Measurements from ENCODE around the gene TYRP1. TPM values are rescaled to one million over a fixed set of nuclear protein-coding genes. Genes with fewer than 3 reads are reported as not detected.

Gene TYRP1
- total and polyA plus RNA-seq, 5 donors from 2014 or later, result not detected

DNA sequence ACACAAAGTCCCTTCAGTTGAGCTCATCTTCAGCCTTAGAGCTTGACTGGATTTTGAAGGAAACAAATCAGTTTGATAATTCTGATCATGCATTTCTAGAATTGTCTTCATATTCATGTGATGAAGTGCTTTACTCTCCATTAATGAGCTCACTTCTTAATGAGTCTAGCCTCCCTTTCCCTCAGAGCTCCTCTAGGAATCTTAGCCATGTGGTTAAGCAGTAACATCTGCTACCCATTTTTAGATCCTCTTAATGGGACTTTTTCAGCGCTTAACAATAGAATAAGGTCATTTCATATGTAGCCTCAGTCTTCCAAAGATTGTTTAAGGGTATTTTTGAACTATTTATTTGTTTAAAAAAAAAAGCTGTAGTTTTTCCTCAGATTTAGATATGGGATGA, 44.7 kb downstream of the TYRP1 start:
- peaks cover 1 to 24% (median 8%) of the 10 kb centered on the region in 7 donors for H3K9me3 Mint-ChIP-seq
- DNase-seq (no peak), ATAC-seq (ENCODE audit: low read depth in 2 of 2) (no peak)
- Histone ChIP-seq H3K9me3 (ENCODE audit: control insufficient read depth in 2 of 2, low read length in 2 of 2) (peaks cover 0 to 8% of the 10 kb centered on the region in 2 experiments), H3K27me3 (ENCODE audit: control insufficient read depth, insufficient read depth, low read length) (no peaks in the 10 kb centered on the region), H3K27ac (ENCODE audit: insufficient read depth, low read length, poor library complexity, severe bottlenecking) (no peak overlapping the region), H3K4me1 (ENCODE audit: control insufficient read depth, insufficient read depth, low read length, poor library complexity, severe bottlenecking) (no peaks in the 10 kb centered on the region), H3K36me3 (ENCODE audit: control insufficient read depth, insufficient read depth, low read length) (no peaks in the 10 kb centered on the region), H3K4me3 (ENCODE audit: low read depth, low read length) (no peak overlapping the region)
- H3K4me1 Mint-ChIP-seq, result no peaks in the 10 kb centered on the region
- no peaks in the 10 kb centered on the region for H3K36me3 Mint-ChIP-seq
- no peak overlapping the region for H3K27ac Mint-ChIP-seq
- H3K4me3 Mint-ChIP-seq, result no peak overlapping the region
- H3K27me3 Mint-ChIP-seq, result no peaks in the 10 kb centered on the region

DNA sequence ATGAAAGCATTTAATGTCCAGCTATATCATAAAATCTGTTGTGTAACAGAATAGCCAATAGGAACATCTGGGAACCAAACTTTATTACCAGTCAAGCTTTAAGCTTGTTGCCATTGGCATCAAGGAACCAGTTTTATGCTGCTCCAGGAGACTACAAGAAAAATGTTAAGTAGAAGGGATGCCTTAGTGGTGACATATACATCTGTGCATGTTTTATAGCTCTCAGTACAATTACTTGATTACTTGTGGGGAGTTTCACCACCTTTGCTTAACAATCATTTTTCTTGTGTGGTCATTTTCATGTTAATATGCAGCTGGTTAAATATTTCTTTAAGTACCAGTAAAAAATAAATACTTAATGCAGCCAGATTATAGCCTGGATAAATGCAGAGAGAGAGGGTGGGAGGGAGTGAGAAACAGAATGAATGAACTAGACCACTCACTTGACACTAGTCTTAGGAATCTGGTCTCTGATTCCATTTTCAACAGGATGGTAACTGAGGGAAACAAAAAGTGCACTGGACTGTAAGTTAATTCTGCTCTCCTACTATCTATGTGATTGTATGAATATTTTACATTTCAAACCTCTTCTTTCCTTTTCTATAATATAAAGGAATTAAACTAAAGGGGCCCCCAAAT, 45.9 kb downstream of the TYRP1 start:
- Histone ChIP-seq H3K4me3 (ENCODE audit: low read depth, low read length) (no peak overlapping the region), H3K27me3 (ENCODE audit: control insufficient read depth, insufficient read depth, low read length) (no peaks in the 10 kb centered on the region), H3K36me3 (ENCODE audit: control insufficient read depth, insufficient read depth, low read length) (no peaks in the 10 kb centered on the region), H3K4me1 (ENCODE audit: control insufficient read depth, insufficient read depth, low read length, poor library complexity, severe bottlenecking) (no peaks in the 10 kb centered on the region), H3K9me3 (ENCODE audit: control insufficient read depth in 2 of 2, low read length in 2 of 2) (peaks cover 0 to 8% of the 10 kb centered on the region in 2 experiments), H3K27ac (ENCODE audit: insufficient read depth, low read length, poor library complexity, severe bottlenecking) (no peak overlapping the region)
- Mint-ChIP-seq H3K27me3 (no peaks in the 10 kb centered on the region), H3K36me3 (no peaks in the 10 kb centered on the region), H3K27ac (no peak overlapping the region), H3K4me3 (no peak overlapping the region), H3K4me1 (no peaks in the 10 kb centered on the region), H3K9me3 (peaks cover 1 to 24% (median 8%) of the 10 kb centered on the region in 7 donors)
- DNase-seq (no peak), ATAC-seq (ENCODE audit: low read depth in 2 of 2) (no peak)

DNA sequence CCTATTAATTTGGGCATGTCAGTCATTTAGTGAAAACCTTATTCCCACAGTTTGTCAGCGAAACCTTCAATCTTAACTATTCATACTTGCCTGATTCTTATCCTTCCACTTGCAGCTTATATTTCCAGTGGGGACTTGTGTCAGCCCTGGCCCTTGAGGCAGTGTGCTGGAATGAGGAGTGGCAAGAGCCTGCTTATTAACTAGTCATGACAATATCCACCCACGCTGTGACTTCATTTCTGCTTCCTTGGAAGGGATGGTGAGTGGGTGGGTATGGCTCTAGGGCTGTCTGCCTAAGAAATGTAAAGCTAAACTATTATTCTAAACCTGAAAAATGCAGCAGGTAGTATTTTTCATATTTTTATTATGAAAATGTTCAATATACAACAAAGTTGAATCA, 47.7 kb downstream of the TYRP1 start:
- H3K4me1 Mint-ChIP-seq, result no peaks in the 10 kb centered on the region
- H3K4me1 ChIP-seq (ENCODE audit: control insufficient read depth, insufficient read depth, low read length, poor library complexity, severe bottlenecking), result no peaks in the 10 kb centered on the region
- no peak overlapping the region for H3K27ac Mint-ChIP-seq
- peaks cover 3 to 24% (median 12%) of the 10 kb centered on the region in 7 donors for H3K9me3 Mint-ChIP-seq
- no peak overlapping the region for H3K27ac ChIP-seq (ENCODE audit: insufficient read depth, low read length, poor library complexity, severe bottlenecking)
- no peaks in the 10 kb centered on the region for H3K36me3 ChIP-seq (ENCODE audit: control insufficient read depth, insufficient read depth, low read length)
- H3K27me3 Mint-ChIP-seq, result no peaks in the 10 kb centered on the region
- H3K9me3 ChIP-seq (ENCODE audit: control insufficient read depth in 2 of 2, low read length in 2 of 2), result peaks cover 0 to 4% of the 10 kb centered on the region in 2 experiments
- H3K27me3 ChIP-seq (ENCODE audit: control insufficient read depth, insufficient read depth, low read length), result no peaks in the 10 kb centered on the region
- ATAC-seq (ENCODE audit: low read depth in 2 of 2) (no peak), DNase-seq (no peak)
- H3K4me3 ChIP-seq (ENCODE audit: low read depth, low read length), result no peak overlapping the region
- H3K36me3 Mint-ChIP-seq, result no peaks in the 10 kb centered on the region
- no peak overlapping the region for H3K4me3 Mint-ChIP-seq

DNA sequence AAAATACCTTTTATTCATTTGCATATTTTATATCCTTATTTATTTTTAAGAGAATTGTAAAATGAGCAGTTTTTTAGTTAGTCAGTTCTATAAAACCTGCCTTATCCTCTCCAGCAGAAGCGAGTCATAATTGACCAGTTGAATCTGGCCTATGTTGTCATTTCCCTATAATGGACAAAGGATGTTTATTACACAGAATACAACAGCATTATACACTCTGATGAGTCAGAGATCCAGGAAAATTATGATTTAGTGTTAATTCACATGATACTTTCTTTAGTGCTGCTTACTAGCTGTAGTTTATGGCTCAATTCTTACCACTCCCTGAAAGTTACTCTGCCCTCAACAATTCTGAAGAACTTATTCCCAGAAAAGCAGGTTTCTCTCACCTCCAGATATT, 54.8 kb downstream of the TYRP1 start:
- Mint-ChIP-seq H3K36me3 (no peaks in the 10 kb centered on the region), H3K27ac (no peak overlapping the region), H3K27me3 (no peaks in the 10 kb centered on the region), H3K4me3 (no peak overlapping the region), H3K4me1 (no peaks in the 10 kb centered on the region), H3K9me3 (peaks cover 1 to 40% (median 13%) of the 10 kb centered on the region in 7 donors)
- DNase-seq, result no peak
- no peak overlapping the region for H3K4me3 ChIP-seq (ENCODE audit: low read depth, low read length)
- no peaks in the 10 kb centered on the region for H3K4me1 ChIP-seq (ENCODE audit: control insufficient read depth, insufficient read depth, low read length, poor library complexity, severe bottlenecking)
- H3K36me3 ChIP-seq (ENCODE audit: control insufficient read depth, insufficient read depth, low read length), result no peaks in the 10 kb centered on the region
- ATAC-seq (ENCODE audit: low read depth in 2 of 2), result no peak
- H3K9me3 ChIP-seq (ENCODE audit: control insufficient read depth in 2 of 2, low read length in 2 of 2), result no peaks in the 10 kb centered on the region
- no peak overlapping the region for H3K27ac ChIP-seq (ENCODE audit: insufficient read depth, low read length, poor library complexity, severe bottlenecking)
- no peaks in the 10 kb centered on the region for H3K27me3 ChIP-seq (ENCODE audit: control insufficient read depth, insufficient read depth, low read length)

DNA sequence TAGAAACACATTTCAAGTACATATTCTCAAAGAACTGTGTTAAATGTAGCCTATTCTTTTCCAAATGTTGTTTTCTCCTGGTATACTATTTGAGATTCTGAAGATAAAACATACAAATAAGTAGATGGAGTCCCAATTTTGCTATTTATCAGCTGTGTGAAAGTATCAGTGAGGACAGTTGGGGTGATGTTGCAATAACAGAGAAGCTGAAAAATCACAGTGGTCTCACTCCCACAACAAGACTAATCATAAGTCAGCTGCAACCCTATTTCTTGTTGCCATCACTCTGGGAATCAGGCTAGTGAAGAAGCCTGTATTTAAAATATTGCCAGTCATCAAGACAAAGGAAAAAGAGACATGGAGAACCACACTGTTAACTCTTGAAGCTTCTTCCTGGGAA, 55.8 kb downstream of the TYRP1 start:
- H3K27ac ChIP-seq (ENCODE audit: insufficient read depth, low read length, poor library complexity, severe bottlenecking), result no peak overlapping the region
- Mint-ChIP-seq H3K27me3 (no peaks in the 10 kb centered on the region), H3K27ac (no peak overlapping the region), H3K4me3 (no peak overlapping the region), H3K4me1 (no peaks in the 10 kb centered on the region), H3K36me3 (no peaks in the 10 kb centered on the region), H3K9me3 (peaks cover 1 to 41% (median 13%) of the 10 kb centered on the region in 7 donors)
- H3K4me1 ChIP-seq (ENCODE audit: control insufficient read depth, insufficient read depth, low read length, poor library complexity, severe bottlenecking), result no peaks in the 10 kb centered on the region
- no peak for ATAC-seq (ENCODE audit: low read depth in 2 of 2)
- H3K4me3 ChIP-seq (ENCODE audit: low read depth, low read length), result no peak overlapping the region
- H3K9me3 ChIP-seq (ENCODE audit: control insufficient read depth in 2 of 2, low read length in 2 of 2), result no peaks in the 10 kb centered on the region
- no peaks in the 10 kb centered on the region for H3K27me3 ChIP-seq (ENCODE audit: control insufficient read depth, insufficient read depth, low read length)
- no peaks in the 10 kb centered on the region for H3K36me3 ChIP-seq (ENCODE audit: control insufficient read depth, insufficient read depth, low read length)
- DNase-seq, result no peak

DNA sequence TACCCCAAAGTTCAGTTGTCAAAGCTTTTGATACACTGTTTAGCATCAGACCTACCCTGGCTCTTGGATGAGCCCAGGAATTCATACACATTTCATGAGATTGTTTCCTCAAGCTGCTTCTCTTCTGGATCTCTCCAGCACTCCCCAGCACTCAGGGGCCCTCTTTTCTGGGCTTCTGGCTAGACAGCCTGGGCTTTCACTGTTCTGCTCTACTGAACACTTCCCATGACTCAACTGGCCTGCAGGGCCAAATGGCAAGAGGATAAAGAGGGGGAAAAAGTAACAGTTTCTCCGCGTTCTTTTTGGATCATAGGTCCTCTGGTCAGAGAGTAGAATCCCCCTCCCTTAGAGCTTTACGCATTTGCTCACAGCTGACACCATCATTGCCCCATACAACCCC, 60.7 kb downstream of the TYRP1 start:
- H3K9me3 Mint-ChIP-seq, result peaks cover 0 to 31% (median 3%) of the 10 kb centered on the region in 7 donors
- Histone ChIP-seq H3K9me3 (ENCODE audit: control insufficient read depth in 2 of 2, low read length in 2 of 2) (no peaks in the 10 kb centered on the region), H3K27me3 (ENCODE audit: control insufficient read depth, insufficient read depth, low read length) (no peaks in the 10 kb centered on the region), H3K4me3 (ENCODE audit: low read depth, low read length) (no peak overlapping the region), H3K36me3 (ENCODE audit: control insufficient read depth, insufficient read depth, low read length) (no peaks in the 10 kb centered on the region), H3K27ac (ENCODE audit: insufficient read depth, low read length, poor library complexity, severe bottlenecking) (no peak overlapping the region), H3K4me1 (ENCODE audit: control insufficient read depth, insufficient read depth, low read length, poor library complexity, severe bottlenecking) (no peaks in the 10 kb centered on the region)
- no peak overlapping the region for H3K4me3 Mint-ChIP-seq
- no peaks in the 10 kb centered on the region for H3K36me3 Mint-ChIP-seq
- H3K27me3 Mint-ChIP-seq, result no peaks in the 10 kb centered on the region
- ATAC-seq (ENCODE audit: low read depth in 2 of 2) (no peak), DNase-seq (no peak)
- H3K27ac Mint-ChIP-seq, result no peak overlapping the region
- no peaks in the 10 kb centered on the region for H3K4me1 Mint-ChIP-seq

DNA sequence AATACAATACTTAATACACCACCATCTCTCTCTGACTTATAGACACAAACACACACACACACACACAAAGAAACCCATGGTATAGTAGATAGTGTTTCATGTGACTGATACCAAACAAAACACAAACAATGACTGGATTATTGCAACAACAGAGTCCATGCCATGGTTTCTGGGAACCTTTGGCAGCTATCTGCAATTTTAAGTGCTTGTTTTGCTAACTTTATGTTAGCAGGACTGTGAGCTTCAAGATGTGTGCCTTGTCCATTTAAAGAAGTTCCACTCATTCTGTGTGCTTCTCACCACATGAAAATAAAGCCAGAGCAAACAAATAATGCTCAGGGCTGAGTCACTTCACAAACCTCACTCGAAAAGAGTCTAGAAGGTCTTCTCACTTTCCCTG, 66.6 kb downstream of the TYRP1 start:
- H3K27me3 ChIP-seq (ENCODE audit: control insufficient read depth, insufficient read depth, low read length), result no peaks in the 10 kb centered on the region
- Mint-ChIP-seq H3K27me3 (no peaks in the 10 kb centered on the region), H3K9me3 (peaks cover 0 to 30% (median 3%) of the 10 kb centered on the region in 7 donors), H3K36me3 (no peaks in the 10 kb centered on the region), H3K4me3 (no peak overlapping the region), H3K4me1 (no peaks in the 10 kb centered on the region), H3K27ac (no peak overlapping the region)
- H3K27ac ChIP-seq (ENCODE audit: insufficient read depth, low read length, poor library complexity, severe bottlenecking), result no peak overlapping the region
- no peaks in the 10 kb centered on the region for H3K4me1 ChIP-seq (ENCODE audit: control insufficient read depth, insufficient read depth, low read length, poor library complexity, severe bottlenecking)
- no peaks in the 10 kb centered on the region for H3K9me3 ChIP-seq (ENCODE audit: control insufficient read depth in 2 of 2, low read length in 2 of 2)
- no peak overlapping the region for H3K4me3 ChIP-seq (ENCODE audit: low read depth, low read length)
- ATAC-seq (ENCODE audit: low read depth in 2 of 2) (no peak), DNase-seq (no peak)
- H3K36me3 ChIP-seq (ENCODE audit: control insufficient read depth, insufficient read depth, low read length), result no peaks in the 10 kb centered on the region
